ENCODE data around the gene GTPBP2.
A peak's percentile ranks its signal among the peaks of the same experiment; 100 is the strongest.
"Not testable (repeated sequence)": the region's sequence is repeated elsewhere in the genome, so short reads cannot be mapped to it uniquely, and the experiment has no call there.

Gene GTPBP2

GRCh38 chr6:43668151-43669028, 39.3 kb upstream of the GTPBP2 start:
- Mint-ChIP-seq H3K9me3 (no peaks in the 10 kb centered on the region), H3K36me3 (ENCODE audit: low read depth) (peaks cover 14% of the 10 kb centered on the region), H3K4me3 (no peak overlapping the region), H3K4me1 (ENCODE audit: low read depth) (peaks cover 35% of the 10 kb centered on the region), H3K27ac (peak overlapping the region; percentile 75), H3K27me3 (ENCODE audit: low read depth) (no peaks in the 10 kb centered on the region)

- Mint-ChIP-seq H3K9me3 (no peaks in the 10 kb centered on the region), H3K4me3 (peak overlapping the region; percentile 57), H3K27ac (peak overlapping the region; percentile 75), H3K27me3 (ENCODE audit: low read depth) (no peaks in the 10 kb centered on the region), H3K36me3 (ENCODE audit: low read depth) (peaks cover 9% of the 10 kb centered on the region), H3K4me1 (ENCODE audit: low read depth) (peaks cover 35% of the 10 kb centered on the region)
Observed at GRCh38 chr6:43667245-43668150, 38.4 kb upstream of the GTPBP2 start.

GRCh38 chr6:43666196-43666920, 37.3 kb upstream of the GTPBP2 start:
- Mint-ChIP-seq H3K36me3 (ENCODE audit: low read depth) (peaks cover 6% of the 10 kb centered on the region), H3K27ac (no peak overlapping the region), H3K27me3 (ENCODE audit: low read depth) (no peaks in the 10 kb centered on the region), H3K9me3 (no peaks in the 10 kb centered on the region), H3K4me3 (no peak overlapping the region), H3K4me1 (ENCODE audit: low read depth) (peaks cover 35% of the 10 kb centered on the region)

- peaks cover 5% of the 10 kb centered on the region for H3K9me3 Mint-ChIP-seq
- no peaks in the 10 kb centered on the region for H3K27me3 Mint-ChIP-seq (ENCODE audit: low read depth)
- peaks cover 28% of the 10 kb centered on the region for H3K4me1 Mint-ChIP-seq (ENCODE audit: low read depth)
- no peak overlapping the region for H3K27ac Mint-ChIP-seq
- peaks cover under 1% of the 10 kb centered on the region for H3K36me3 Mint-ChIP-seq (ENCODE audit: low read depth)
- H3K4me3 Mint-ChIP-seq, result no peak overlapping the region
Observed at GRCh38 chr6:43665376-43665775, 36.3 kb upstream of the GTPBP2 start.

GRCh38 chr6:43662948-43663347, 33.9 kb upstream of the GTPBP2 start:
- H3K36me3 Mint-ChIP-seq (ENCODE audit: low read depth); H3K4me1 Mint-ChIP-seq (ENCODE audit: low read depth); H3K4me3 Mint-ChIP-seq; H3K27me3 Mint-ChIP-seq (ENCODE audit: low read depth); H3K9me3 Mint-ChIP-seq; H3K27ac Mint-ChIP-seq: not testable (repeated sequence)

- Mint-ChIP-seq H3K36me3 (ENCODE audit: low read depth) (no peaks in the 10 kb centered on the region), H3K27ac (no peak overlapping the region), H3K4me3 (no peak overlapping the region), H3K9me3 (peaks cover 5% of the 10 kb centered on the region), H3K27me3 (ENCODE audit: low read depth) (peaks cover 4% of the 10 kb centered on the region), H3K4me1 (ENCODE audit: low read depth) (no peaks in the 10 kb centered on the region)
Observed at GRCh38 chr6:43658161-43658560, 29.1 kb upstream of the GTPBP2 start.

GRCh38 chr6:43657221-43657802, 28.2 kb upstream of the GTPBP2 start:
- H3K4me3 Mint-ChIP-seq, result no peak overlapping the region
- no peaks in the 10 kb centered on the region for H3K36me3 Mint-ChIP-seq (ENCODE audit: low read depth)
- peaks cover 4% of the 10 kb centered on the region for H3K27me3 Mint-ChIP-seq (ENCODE audit: low read depth)
- H3K4me1 Mint-ChIP-seq (ENCODE audit: low read depth), result no peaks in the 10 kb centered on the region
- H3K9me3 Mint-ChIP-seq, result peaks cover 5% of the 10 kb centered on the region
- no peak overlapping the region for H3K27ac Mint-ChIP-seq

GRCh38 chr6:43652822-43653221, 23.8 kb upstream of the GTPBP2 start:
- H3K36me3 Mint-ChIP-seq (ENCODE audit: low read depth); H3K27ac Mint-ChIP-seq; H3K4me1 Mint-ChIP-seq (ENCODE audit: low read depth); H3K4me3 Mint-ChIP-seq; H3K9me3 Mint-ChIP-seq; H3K27me3 Mint-ChIP-seq (ENCODE audit: low read depth): not testable (repeated sequence)

- Mint-ChIP-seq H3K36me3 (ENCODE audit: low read depth) (no peaks in the 10 kb centered on the region), H3K27me3 (ENCODE audit: low read depth) (peaks cover 3% of the 10 kb centered on the region), H3K4me1 (ENCODE audit: low read depth) (peaks cover 4% of the 10 kb centered on the region), H3K4me3 (no peak overlapping the region), H3K27ac (no peak overlapping the region), H3K9me3 (no peaks in the 10 kb centered on the region)
Observed at GRCh38 chr6:43648248-43648647, 19.2 kb upstream of the GTPBP2 start.

- Mint-ChIP-seq H3K4me1 (ENCODE audit: low read depth) (peaks cover 4% of the 10 kb centered on the region), H3K27me3 (ENCODE audit: low read depth) (peaks cover 3% of the 10 kb centered on the region), H3K27ac (no peak overlapping the region), H3K4me3 (no peak overlapping the region), H3K9me3 (no peaks in the 10 kb centered on the region), H3K36me3 (ENCODE audit: low read depth) (no peaks in the 10 kb centered on the region)
Observed at GRCh38 chr6:43647613-43648012, 18.5 kb upstream of the GTPBP2 start.

- no peak overlapping the region for H3K27ac Mint-ChIP-seq
Observed at GRCh38 chr6:43645613-43645964, 16.5 kb upstream of the GTPBP2 start.

GRCh38 chr6:43644940-43645612, 16.0 kb upstream of the GTPBP2 start, which contains the start of gene RSPH9:
Gene RSPH9, plus strand, starts transcription at chr6:43645036. Its CDS starts 63 bp downstream, at chr6:43645099.
- Mint-ChIP-seq H3K36me3 (ENCODE audit: low read depth) (peaks cover 11% of the 10 kb centered on the region), H3K4me3 (peak within 1 kb of the TSS; percentile 85), H3K9me3 (no peaks in the 10 kb centered on the region), H3K27ac (peak within 1 kb of the TSS; percentile 13), H3K27me3 (ENCODE audit: low read depth) (peaks cover 3% of the 10 kb centered on the region), H3K4me1 (ENCODE audit: low read depth) (peaks cover 16% of the 10 kb centered on the region)

More at GRCh38 chr6:43645613-43645964, 16.5 kb upstream of the GTPBP2 start:
- Mint-ChIP-seq H3K4me1 (ENCODE audit: low read depth) (peaks cover 11% of the 10 kb centered on the region), H3K4me3 (peak overlapping the region; percentile 85), H3K9me3 (no peaks in the 10 kb centered on the region), H3K36me3 (ENCODE audit: low read depth) (peaks cover 6% of the 10 kb centered on the region), H3K27me3 (ENCODE audit: low read depth) (peaks cover 3% of the 10 kb centered on the region)

GRCh38 chr6:43639984-43640800, 11.1 kb upstream of the GTPBP2 start:
- H3K4me1 Mint-ChIP-seq (ENCODE audit: low read depth), result peaks cover 35% of the 10 kb centered on the region
- H3K27me3 Mint-ChIP-seq (ENCODE audit: low read depth), result no peaks in the 10 kb centered on the region
- no peak overlapping the region for H3K27ac Mint-ChIP-seq
- H3K36me3 Mint-ChIP-seq (ENCODE audit: low read depth), result peaks cover 33% of the 10 kb centered on the region
- H3K9me3 Mint-ChIP-seq, result no peaks in the 10 kb centered on the region
- no peak overlapping the region for H3K4me3 Mint-ChIP-seq

Measured in T-helper 1 cell treated with Interleukin-12 subunit alpha and Interleukin-12 subunit beta and Interleukin-4 antibody, amounts not matched to agents 30 μg/mL and 1 μg/mL, for 36 hours (primary cell).